Gastrocnemius medialis (tissue), 4 donors: ENCODE measurements around the gene SLCO3A1. TPM values are rescaled to one million over a fixed set of nuclear protein-coding genes. Genes with fewer than 3 reads are reported as not detected.
A peak's percentile ranks its signal among the peaks of the same experiment; 100 is the strongest.

Experiments
- ATAC-seq, 2 donors: fragments of 150-250 bp; one replicate each; pipeline ENCODE4 v1.9.1; 2016
- DNase-seq, 2 donors: peaks; one replicate each; pipeline ENCODE4 v3.0.0-alpha.2; 2019
- H3K27ac ChIP-seq, 4 donors: fragments of 200-600 bp; sonication (generic); 1 replicate in 1 of 4; 2 replicates in 3 of 4; pipeline ENCODE4 v1.5.1; 2016 to 2018; ENCODE audit warnings: mild to moderate bottlenecking in 2 of 4, moderate library complexity in 1 of 4
- H3K27me3 ChIP-seq, 3 donors: fragments of 200-600 bp; sonication (generic) in 2 of 3; 1 replicate in 1 of 3; 2 replicates in 2 of 3; pipeline versions ENCODE4 v1.5.1 to v1.6.0; 2016 to 2019; ENCODE audit warnings: mild to moderate bottlenecking in 1 of 3, moderate library complexity in 1 of 3
- H3K36me3 ChIP-seq, 2 donors: fragments of 200-600 bp; sonication (generic) in 1 of 2; one replicate each; pipeline ENCODE4 v1.5.1; 2017 to 2018
- H3K4me1 ChIP-seq, 2 donors: fragments of 200-600 bp; sonication (generic) in 1 of 2; one replicate each; pipeline ENCODE4 v1.5.1; 2016 to 2017; ENCODE audit warnings: mild to moderate bottlenecking in 2 of 2
- H3K4me3 ChIP-seq, 4 donors: fragments of 200-600 bp; sonication (generic) in 3 of 4; 1 replicate in 1 of 4; 2 replicates in 3 of 4; pipeline ENCODE4 v1.5.1; 2016 to 2019; ENCODE audit warnings: mild to moderate bottlenecking in 2 of 4
- H3K9me3 ChIP-seq, 3 donors: fragments of 200-600 bp; sonication (generic) in 2 of 3; 1 replicate in 1 of 3; 2 replicates in 2 of 3; pipeline ENCODE4 v1.5.1; 2016 to 2019
- CTCF ChIP-seq, 5 experiments: fragments of 450-650 bp in 3 of 5; fragments of 200-600 bp in 2 of 5; sonication (generic) in 2 of 5; IDR thresholded peaks in 4 of 5; conservative IDR thresholded peaks in 1 of 5; 1 replicate in 4 of 5; 2 replicates in 1 of 5; pipeline ENCODE4 v1.5.1; 2016 to 2019; ENCODE audit warnings: antibody characterized with exemption in 5 of 5, mild to moderate bottlenecking in 3 of 5, moderate library complexity in 3 of 5
- POLR2A ChIP-seq, 2 donors: fragments of 450-650 bp; IDR thresholded peaks; one replicate each; pipeline ENCODE4 v1.6.1; 2017; ENCODE audit warnings: antibody characterized with exemption in 2 of 2, mild to moderate bottlenecking in 2 of 2, moderate library complexity in 2 of 2
- in situ Hi-C, 4 donors: fragments of 200-750 bp; cut with MboI; loops; one replicate each; pipeline versions ENCODE4 v1.15.0 to v1.8.0; 2017; ENCODE audit warnings: low sequenced_read_pairs in 4 of 4
- intact Hi-C: fragments of 100-400 bp; cut with DNase I; formaldehyde crosslinking; loops from one replicate; pipeline ENCODE4 v1.15.1; 2023; ENCODE audit warnings: low total_unique reads
- total RNA-seq, 4 donors: library from RNA; depleted of rRNA; stranded (reverse); fragments of >200 nt; gene quantifications; one replicate each; pipeline versions ENCODE4 v1.1.0 to v1.2.3, GENCODE V29; 2016

The SLCO3A1 gene
- total RNA-seq, 4 donors from 2014 or later: 1.3 to 3.6 (median 3.0) TPM

GRCh38 chr15:91970142-91970541, 116.6 kb downstream of the SLCO3A1 start:
- intact Hi-C loops: loop anchor here (5.0 kb wide), 1 partner anchor 118 kb away; the partner anchor contains the start of gene SLCO3A1
- H3K27ac ChIP-seq: peak overlapping the region; percentile 7 to 61 (median 32)
- in situ Hi-C loops: no loop called here
- TF ChIP-seq POLR2A (IDR thresholded peaks at IDR 0.05) (no peak), CTCF (IDR thresholded peaks at IDR 0.05 in 4 of 5, conservative IDR thresholded peaks at IDR 0.05 in 1 of 5) (no peak)
- no peaks in the 10 kb centered on the region for H3K27me3 ChIP-seq
- H3K36me3 ChIP-seq: no peaks in the 10 kb centered on the region
- peaks cover 31 to 37% of the 10 kb centered on the region in 2 donors for H3K4me1 ChIP-seq
- DNase-seq (peak; percentile 39 to 75), ATAC-seq (peak; percentile 79 to 85)
- no peak overlapping the region for H3K4me3 ChIP-seq
- H3K9me3 ChIP-seq: no peaks in the 10 kb centered on the region

DNA sequence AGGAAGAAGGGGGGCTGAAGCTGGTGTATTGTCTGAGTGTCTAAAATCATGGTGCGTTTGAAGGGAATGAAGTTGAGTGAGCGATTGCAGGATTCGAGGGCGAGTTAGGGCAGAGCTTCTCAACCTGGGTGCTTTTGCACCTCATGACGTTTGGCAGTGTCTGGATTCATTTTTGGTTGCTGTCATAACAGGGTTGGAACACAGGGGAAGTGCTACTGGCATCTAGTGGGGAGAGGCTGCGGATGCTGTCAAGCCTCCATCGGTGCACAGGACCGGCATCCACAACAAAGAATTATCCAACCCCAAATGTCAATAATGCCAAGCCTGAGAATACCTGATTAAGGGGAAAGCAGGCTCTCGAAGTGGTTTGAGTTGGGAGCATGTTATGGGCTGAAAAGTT, 120.0 kb downstream of the SLCO3A1 start:
- TF ChIP-seq CTCF (IDR thresholded peaks at IDR 0.05 in 4 of 5, conservative IDR thresholded peaks at IDR 0.05 in 1 of 5) (no peak), POLR2A (IDR thresholded peaks at IDR 0.05) (no peak)
- Histone ChIP-seq H3K36me3 (no peaks in the 10 kb centered on the region), H3K27me3 (no peaks in the 10 kb centered on the region), H3K9me3 (no peaks in the 10 kb centered on the region), H3K4me1 (peaks cover 26 to 33% of the 10 kb centered on the region in 2 donors), H3K27ac (no peak overlapping the region), H3K4me3 (no peak overlapping the region)
- in situ Hi-C loops: no loop called here
- intact Hi-C loops: loop anchor here (5.0 kb wide), 1 partner anchor 121 kb away; the partner anchor contains the start of gene SLCO3A1
- no peak for ATAC-seq
- no peak for DNase-seq

DNA sequence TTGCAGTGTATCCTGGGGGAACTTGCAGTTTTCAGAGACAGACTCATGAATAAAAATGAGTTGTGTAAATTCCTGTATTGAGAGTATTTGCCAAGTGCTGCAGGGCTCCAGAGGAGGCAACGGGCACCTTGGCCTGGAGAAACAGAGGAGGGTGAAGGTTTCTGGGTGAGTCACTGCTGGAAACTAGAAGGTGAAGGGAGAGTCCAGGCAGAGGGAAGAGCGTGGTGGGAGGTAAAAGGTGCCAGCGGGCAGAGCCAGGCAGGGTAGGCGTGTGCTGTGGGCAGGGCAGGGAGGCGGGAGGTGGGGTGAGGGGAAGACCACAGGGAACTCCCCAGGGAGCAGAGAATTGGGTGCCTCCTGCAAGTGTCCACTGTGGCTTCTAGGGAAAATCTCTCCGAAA, 120.8 kb downstream of the SLCO3A1 start:
- intact Hi-C loops: loop anchor here (5.0 kb wide), 1 partner anchor 122 kb away; the partner anchor contains the start of gene SLCO3A1

DNA sequence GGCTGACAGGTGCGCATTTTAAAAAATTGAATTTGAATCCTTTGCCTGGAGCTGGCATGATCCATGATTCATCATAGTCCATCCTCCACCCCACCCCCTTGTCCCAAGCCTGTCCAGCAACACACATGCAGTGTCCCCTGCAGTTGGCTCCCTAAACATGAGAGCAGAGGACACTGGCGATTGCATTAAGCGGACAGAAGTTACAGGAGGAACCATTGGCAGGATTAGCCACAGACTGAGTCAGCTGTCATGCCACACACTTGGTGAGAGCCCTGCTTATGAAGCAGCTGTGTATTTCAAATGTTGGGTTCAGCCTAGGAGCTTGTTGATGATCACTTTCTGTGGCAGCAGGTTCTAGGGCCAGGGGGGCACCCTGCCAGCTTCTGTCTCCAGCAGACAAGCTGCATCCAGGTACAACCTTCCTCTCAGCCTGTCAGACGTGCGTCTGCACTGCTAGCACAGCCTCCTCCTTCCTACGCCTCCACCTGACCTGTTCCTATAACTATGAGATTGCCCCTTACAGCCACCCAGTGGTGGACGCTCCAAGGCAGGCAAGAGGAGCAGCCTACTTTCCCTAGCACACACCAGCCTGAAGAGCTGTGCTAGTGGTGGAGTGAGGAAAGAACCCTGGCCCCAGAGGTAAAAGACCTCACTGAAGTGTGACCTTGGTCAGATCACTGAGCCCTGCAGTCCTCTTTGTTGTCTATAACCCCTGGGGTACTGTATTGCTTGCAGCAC, 121.9 kb downstream of the SLCO3A1 start:
- no peak for TF ChIP-seq POLR2A (IDR thresholded peaks at IDR 0.05)
- no peak for TF ChIP-seq CTCF (IDR thresholded peaks at IDR 0.05 in 4 of 5, conservative IDR thresholded peaks at IDR 0.05 in 1 of 5)
- Histone ChIP-seq H3K9me3 (no peaks in the 10 kb centered on the region), H3K4me1 (peaks cover 9 to 18% of the 10 kb centered on the region in 2 donors), H3K27me3 (no peaks in the 10 kb centered on the region), H3K36me3 (no peaks in the 10 kb centered on the region), H3K4me3 (no peak overlapping the region), H3K27ac (peak overlapping the region in 3 of 4 donors; percentile 26 to 60 (median 53))
- in situ Hi-C loops (no loop called here), intact Hi-C loops (no loop called here)
- DNase-seq (peak; percentile 46 to 71), ATAC-seq (peak; percentile 91 to 95)

More for the DNA sequence above, 120.8 kb downstream of the SLCO3A1 start:
- no peak for TF ChIP-seq POLR2A (IDR thresholded peaks at IDR 0.05)
- no peak for TF ChIP-seq CTCF (IDR thresholded peaks at IDR 0.05 in 4 of 5, conservative IDR thresholded peaks at IDR 0.05 in 1 of 5)
- Histone ChIP-seq H3K36me3 (no peaks in the 10 kb centered on the region), H3K27ac (no peak overlapping the region), H3K27me3 (no peaks in the 10 kb centered on the region), H3K4me1 (peaks cover 18 to 26% of the 10 kb centered on the region in 2 donors), H3K4me3 (no peak overlapping the region), H3K9me3 (no peaks in the 10 kb centered on the region)
- DNase-seq (no peak), ATAC-seq (no peak)
- in situ Hi-C loops: no loop called here
